Osteocyte (in vitro differentiated cells): Measurements from ENCODE around the gene RPS21. TPM values are rescaled to one million over a fixed set of nuclear protein-coding genes. Genes with fewer than 3 reads are reported as not detected.

ENCODE experiments used
- DNase-seq: peaks from one replicate; pipeline ENCODE4 v3.0.0; 2021; ENCODE audit warnings: mixed read lengths; ENCODE audit not compliant: unreplicated experiment; ENCODE audit errors: extremely low spot score
- H3K27ac Mint-ChIP-seq: one replicate; pipeline ENCODE4 v1.8.0; 2021; ENCODE audit warnings: mild to moderate bottlenecking, mixed read lengths; ENCODE audit not compliant: unreplicated experiment
- H3K27me3 Mint-ChIP-seq: one replicate; pipeline ENCODE4 v1.8.0; 2021; ENCODE audit warnings: mixed read lengths; ENCODE audit not compliant: unreplicated experiment
- H3K36me3 Mint-ChIP-seq: one replicate; pipeline ENCODE4 v1.8.0; 2021; ENCODE audit warnings: mixed read lengths; ENCODE audit not compliant: unreplicated experiment
- H3K4me1 Mint-ChIP-seq: one replicate; pipeline ENCODE4 v1.8.0; 2021; ENCODE audit warnings: mixed read lengths; ENCODE audit not compliant: unreplicated experiment
- H3K4me3 Mint-ChIP-seq: one replicate; pipeline ENCODE4 v1.8.0; 2021; ENCODE audit warnings: mild to moderate bottlenecking, moderate library complexity, mixed read lengths; ENCODE audit not compliant: unreplicated experiment
- H3K9me3 Mint-ChIP-seq: one replicate; pipeline ENCODE4 v1.8.0; 2021; ENCODE audit warnings: mixed read lengths; ENCODE audit not compliant: unreplicated experiment
- CTCF ChIP-seq: fragments of 200-600 bp; sonication (generic); IDR thresholded peaks from 2 replicates; pipeline ENCODE4 v1.5.0; 2021; ENCODE audit warnings: antibody characterized with exemption, mild to moderate bottlenecking, moderate library complexity
- total RNA-seq: library from RNA; stranded (reverse); gene quantifications from 2 replicates; pipeline ENCODE4 v1.2.1, GENCODE V29; 2021

The RPS21 gene
- total RNA-seq, 1 donor from 2014 or later = 1,013 TPM

DNA sequence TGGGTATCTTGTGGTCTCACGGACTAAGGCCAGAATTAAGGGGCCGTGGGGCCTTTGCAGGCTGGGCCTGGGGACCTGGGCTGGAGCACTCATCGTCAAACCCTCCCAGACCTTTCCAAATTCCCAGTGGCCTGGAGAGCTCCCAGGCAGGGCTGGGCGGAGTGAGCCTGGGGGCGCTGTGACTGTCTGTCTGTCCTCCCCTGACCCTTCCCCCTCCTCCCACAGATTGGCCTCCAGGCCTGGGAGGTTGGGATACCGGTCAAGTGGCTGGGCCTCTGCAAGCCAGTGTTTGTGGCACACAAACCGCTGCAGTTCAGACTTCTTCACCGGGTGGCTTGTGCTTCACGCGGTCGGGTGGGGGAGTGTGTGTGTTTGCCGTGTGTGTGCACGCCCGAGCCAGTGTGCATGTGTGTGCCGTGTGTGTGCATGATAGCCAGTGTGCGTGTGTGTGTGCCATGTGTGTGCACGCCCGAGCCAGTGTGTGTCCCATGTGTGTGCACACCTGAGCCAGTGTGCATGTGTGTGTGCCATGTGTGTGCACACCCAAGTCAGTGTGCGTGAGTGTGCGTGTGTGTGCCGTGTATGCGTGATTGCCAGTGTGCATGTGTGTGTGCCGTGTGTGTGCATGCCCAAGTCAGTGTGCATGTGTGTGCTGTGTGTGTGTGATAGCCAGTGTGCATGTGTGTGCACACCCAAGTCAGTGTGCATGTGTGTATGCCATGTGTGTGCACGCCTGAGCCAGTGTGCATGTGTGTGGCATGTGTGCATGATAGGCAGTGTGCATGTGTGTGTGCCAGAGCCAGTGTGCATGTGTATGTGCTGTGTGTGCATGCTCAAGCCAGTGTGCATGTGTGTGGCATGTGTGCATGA, 34.2 kb downstream of the RPS21 start:
- Mint-ChIP-seq H3K4me1 (no peaks in the 10 kb centered on the region), H3K27ac (no peak overlapping the region), H3K36me3 (no peaks in the 10 kb centered on the region), H3K9me3 (no peaks in the 10 kb centered on the region), H3K27me3 (no peaks in the 10 kb centered on the region), H3K4me3 (no peak overlapping the region)
- no peak for TF ChIP-seq CTCF
- DNase-seq = no peak

DNA sequence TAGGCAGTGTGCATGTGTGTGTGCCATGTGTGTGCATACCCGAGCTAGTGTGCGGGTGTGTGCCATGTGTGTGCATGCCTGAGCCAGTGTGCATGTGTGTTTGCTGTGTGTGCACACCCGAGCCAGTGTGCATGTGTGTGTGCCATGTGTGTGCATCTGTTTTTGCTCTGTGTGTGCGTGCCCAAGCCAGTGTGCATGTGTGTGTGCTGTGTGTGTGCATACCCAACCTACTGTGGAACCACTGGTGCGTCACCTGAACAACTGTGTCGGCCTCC, 34.8 kb downstream of the RPS21 start:
- Mint-ChIP-seq H3K27me3 (no peaks in the 10 kb centered on the region), H3K9me3 (no peaks in the 10 kb centered on the region), H3K36me3 (no peaks in the 10 kb centered on the region), H3K4me3 (no peak overlapping the region), H3K27ac (no peak overlapping the region), H3K4me1 (no peaks in the 10 kb centered on the region)
- DNase-seq = no peak
- TF ChIP-seq CTCF = no peak

GRCh38 chr20:62422636-62423325, 35.9 kb downstream of the RPS21 start:
- no peak overlapping the region for H3K4me3 Mint-ChIP-seq

GRCh38 chr20:62423326-62423706, 36.4 kb downstream of the RPS21 start:
- no peaks in the 10 kb centered on the region for H3K4me1 Mint-ChIP-seq
- H3K36me3 Mint-ChIP-seq = no peaks in the 10 kb centered on the region
- no peak for TF ChIP-seq CTCF
- H3K27me3 Mint-ChIP-seq = no peaks in the 10 kb centered on the region
- H3K27ac Mint-ChIP-seq = no peak overlapping the region
- no peaks in the 10 kb centered on the region for H3K9me3 Mint-ChIP-seq
- H3K4me3 Mint-ChIP-seq = no peak overlapping the region
- no peak for DNase-seq

More at GRCh38 chr20:62422636-62423325, 35.9 kb downstream of the RPS21 start:
- Mint-ChIP-seq H3K36me3 (no peaks in the 10 kb centered on the region), H3K27me3 (no peaks in the 10 kb centered on the region), H3K9me3 (no peaks in the 10 kb centered on the region), H3K4me1 (no peaks in the 10 kb centered on the region), H3K27ac (no peak overlapping the region)
- no peak for TF ChIP-seq CTCF
- DNase-seq = no peak

DNA sequence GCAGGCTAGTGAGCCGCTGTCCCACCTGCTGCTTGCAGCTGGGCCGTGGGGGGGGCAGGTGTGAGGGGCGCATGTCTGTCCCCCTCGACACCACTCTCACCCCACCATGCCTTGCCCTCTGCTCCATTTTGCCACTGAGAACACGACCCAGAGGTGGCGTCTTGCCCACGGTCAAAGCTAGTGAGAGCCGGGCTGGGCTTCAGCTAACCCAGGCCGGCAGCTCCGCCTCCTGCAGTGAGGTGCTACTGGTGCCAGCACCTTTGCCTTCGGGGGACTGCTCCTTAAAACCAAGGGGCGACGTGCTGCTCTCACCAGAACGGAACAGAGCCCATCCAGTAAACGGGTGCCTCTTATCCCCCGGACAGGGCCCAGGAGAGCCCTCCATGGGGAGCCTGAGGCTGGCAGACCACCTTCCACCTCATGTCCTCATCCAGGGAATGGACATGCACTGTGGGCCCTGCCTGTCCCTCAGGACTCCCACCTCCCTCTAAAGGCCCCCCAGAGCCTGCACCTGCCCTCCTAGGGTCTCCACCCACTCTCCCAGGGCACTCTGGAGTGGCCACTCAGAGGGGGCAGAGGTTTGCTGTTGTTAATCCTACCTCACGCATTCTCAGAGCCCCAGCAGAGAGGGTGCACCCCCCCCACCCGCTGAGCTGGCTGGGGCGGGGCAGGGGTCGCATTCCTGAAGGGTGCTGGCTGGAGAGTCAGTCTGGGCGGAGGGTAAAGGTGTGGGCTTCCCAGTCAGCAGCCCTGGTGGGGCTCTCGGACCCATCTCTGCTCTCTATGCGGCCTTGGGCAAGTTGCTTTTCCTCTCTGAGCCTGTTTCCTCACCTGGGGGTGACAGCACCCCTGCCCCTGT, 37.6 kb downstream of the RPS21 start:
- no peak for TF ChIP-seq CTCF
- Mint-ChIP-seq H3K27ac (no peak overlapping the region), H3K27me3 (no peaks in the 10 kb centered on the region), H3K36me3 (no peaks in the 10 kb centered on the region), H3K4me3 (no peak overlapping the region), H3K9me3 (no peaks in the 10 kb centered on the region), H3K4me1 (no peaks in the 10 kb centered on the region)
- DNase-seq = no peak
